ENCODE results near the gene EPAS1.

DNA sequence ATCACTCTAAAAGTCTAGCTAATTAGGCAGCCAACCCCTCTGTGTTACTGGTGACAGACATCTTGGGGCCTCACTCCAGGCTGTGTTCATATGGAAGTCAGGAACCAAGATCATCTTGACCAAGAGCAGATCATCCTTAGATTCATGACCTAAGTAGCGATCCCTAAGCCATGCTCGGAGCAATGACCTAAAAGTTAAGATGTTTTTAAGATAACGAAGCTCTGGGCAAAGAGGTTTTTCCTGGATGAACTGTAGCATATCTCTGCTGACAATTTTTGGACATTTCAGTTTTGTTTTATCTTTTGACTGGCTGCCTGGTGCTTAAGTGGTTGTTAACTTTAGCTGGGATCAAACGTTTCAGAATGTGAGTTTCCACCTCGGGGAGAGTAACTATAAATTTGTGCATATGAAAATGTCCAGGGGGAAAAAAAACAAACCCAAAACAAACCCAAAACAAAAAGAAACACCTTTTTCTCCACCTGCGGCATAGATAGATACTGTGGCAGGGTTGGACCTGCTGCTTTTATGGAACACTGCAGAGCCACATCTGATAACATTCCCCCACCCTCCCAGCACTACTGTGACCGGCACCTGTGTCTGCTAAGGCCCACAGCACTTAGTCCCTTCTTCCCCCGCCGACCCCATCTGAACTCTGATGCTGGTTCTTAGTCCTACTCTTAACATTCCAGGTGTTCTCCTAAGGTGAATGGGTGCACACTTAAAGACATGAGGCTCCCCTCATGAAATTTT lies 45.5 kb downstream of the EPAS1 start:
- TF ChIP-seq, protein P1, sequence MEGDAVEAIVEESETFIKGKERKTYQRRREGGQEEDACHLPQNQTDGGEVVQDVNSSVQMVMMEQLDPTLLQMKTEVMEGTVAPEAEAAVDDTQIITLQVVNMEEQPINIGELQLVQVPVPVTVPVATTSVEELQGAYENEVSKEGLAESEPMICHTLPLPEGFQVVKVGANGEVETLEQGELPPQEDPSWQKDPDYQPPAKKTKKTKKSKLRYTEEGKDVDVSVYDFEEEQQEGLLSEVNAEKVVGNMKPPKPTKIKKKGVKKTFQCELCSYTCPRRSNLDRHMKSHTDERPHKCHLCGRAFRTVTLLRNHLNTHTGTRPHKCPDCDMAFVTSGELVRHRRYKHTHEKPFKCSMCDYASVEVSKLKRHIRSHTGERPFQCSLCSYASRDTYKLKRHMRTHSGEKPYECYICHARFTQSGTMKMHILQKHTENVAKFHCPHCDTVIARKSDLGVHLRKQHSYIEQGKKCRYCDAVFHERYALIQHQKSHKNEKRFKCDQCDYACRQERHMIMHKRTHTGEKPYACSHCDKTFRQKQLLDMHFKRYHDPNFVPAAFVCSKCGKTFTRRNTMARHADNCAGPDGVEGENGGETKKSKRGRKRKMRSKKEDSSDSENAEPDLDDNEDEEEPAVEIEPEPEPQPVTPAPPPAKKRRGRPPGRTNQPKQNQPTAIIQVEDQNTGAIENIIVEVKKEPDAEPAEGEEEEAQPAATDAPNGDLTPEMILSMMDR (IDR thresholded peaks at IDR 0.05) = no peak
- TF ChIP-seq POLR2A (IDR thresholded peaks at IDR 0.05) = no peak

All from thyroid gland (tissue), 4 donors.